Measurements from ENCODE around the gene CADPS. TPM values are rescaled to one million over a fixed set of nuclear protein-coding genes. Genes with fewer than 3 reads are reported as not detected.

Gene CADPS
- total RNA-seq, 4 donors from 2014 or later: 1.0 to 8.1 (median 2.0) TPM

DNA sequence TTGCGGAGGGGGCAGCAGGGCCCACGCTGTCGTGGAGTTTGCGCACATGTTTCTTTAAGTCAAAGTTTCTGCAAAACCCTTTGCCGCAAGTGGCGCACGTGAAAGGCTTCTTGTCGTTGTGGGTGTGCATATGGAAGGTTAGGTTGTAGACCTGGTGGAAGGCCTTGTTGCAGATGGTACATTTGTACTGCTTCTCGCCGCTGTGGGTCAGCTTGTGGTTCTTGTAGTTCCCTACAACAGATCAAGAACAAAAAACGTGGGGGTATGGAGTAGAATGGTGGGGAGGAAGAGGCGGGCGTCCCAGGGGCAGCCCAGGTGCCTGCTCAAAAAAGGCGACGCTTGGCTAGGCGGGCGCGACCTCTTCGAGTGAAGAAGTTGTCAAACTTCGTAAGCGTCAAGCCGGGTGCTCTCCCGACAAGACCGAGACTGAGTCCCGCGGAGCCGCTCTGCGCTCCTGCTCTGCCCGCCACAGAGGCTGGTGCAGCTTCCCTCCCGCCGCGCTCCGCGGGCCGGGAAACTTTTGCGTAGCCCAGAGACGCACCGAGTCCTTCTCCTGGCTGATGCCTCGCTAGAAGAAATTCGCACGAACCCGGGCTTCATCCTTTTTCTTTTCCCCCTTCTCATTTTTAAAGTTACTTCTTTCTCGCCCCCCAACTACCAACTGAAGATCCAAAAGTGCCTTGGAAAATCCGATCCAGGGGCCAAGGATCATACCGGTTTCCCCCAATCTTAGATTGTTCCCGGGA, 504.9 kb downstream of the CADPS start:
- no peak for DNase-seq (ENCODE audit: extremely low spot score)

DNA sequence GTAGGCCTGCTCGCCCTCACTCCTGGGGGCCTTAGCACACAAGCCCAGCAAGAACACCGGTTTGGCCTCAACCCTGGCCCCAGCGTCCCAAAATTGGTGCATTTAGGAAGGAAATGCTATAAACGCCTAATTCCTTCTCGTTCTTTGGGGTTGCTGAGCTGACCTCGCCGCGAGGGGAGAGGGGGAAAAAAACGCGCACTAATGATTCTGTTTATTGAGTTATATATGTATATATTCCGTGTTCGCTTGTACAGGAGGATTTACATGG, 505.8 kb downstream of the CADPS start:
- TF ChIP-seq EP300 (IDR thresholded peaks at IDR 0.05) (no peak), POLR2AphosphoS5 (IDR thresholded peaks at IDR 0.05) (no peak), POLR2A (IDR thresholded peaks at IDR 0.05; ENCODE audit: low read depth) (no peak)
- TF ChIP-seq, protein P1, sequence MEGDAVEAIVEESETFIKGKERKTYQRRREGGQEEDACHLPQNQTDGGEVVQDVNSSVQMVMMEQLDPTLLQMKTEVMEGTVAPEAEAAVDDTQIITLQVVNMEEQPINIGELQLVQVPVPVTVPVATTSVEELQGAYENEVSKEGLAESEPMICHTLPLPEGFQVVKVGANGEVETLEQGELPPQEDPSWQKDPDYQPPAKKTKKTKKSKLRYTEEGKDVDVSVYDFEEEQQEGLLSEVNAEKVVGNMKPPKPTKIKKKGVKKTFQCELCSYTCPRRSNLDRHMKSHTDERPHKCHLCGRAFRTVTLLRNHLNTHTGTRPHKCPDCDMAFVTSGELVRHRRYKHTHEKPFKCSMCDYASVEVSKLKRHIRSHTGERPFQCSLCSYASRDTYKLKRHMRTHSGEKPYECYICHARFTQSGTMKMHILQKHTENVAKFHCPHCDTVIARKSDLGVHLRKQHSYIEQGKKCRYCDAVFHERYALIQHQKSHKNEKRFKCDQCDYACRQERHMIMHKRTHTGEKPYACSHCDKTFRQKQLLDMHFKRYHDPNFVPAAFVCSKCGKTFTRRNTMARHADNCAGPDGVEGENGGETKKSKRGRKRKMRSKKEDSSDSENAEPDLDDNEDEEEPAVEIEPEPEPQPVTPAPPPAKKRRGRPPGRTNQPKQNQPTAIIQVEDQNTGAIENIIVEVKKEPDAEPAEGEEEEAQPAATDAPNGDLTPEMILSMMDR (IDR thresholded peaks at IDR 0.05): no peak
- Histone ChIP-seq H3K4me1 (peaks cover 20 to 70% (median 57%) of the 10 kb centered on the region in 4 donors), H3K9me3 (no peaks in the 10 kb centered on the region), H3K27ac (replicated peaks in 1 of 4) (no peak overlapping the region), H3K36me3 (no peaks in the 10 kb centered on the region), H3K27me3 (peaks cover 0 to 100% (median 62%) of the 10 kb centered on the region in 4 donors), H3K4me3 (peak overlapping the region in 3 of 4 donors; percentile 22 to 32 (median 32))
- DNase-seq (ENCODE audit: extremely low spot score): no peak
- intact Hi-C loops (cut with DNase I): no loop called here
- WGBS: 9% methylated on average over 12 of the region's 12 CpGs

More for the DNA sequence above, 504.9 kb downstream of the CADPS start:
- H3K4me3 ChIP-seq: no peak overlapping the region
- no peak overlapping the region for H3K27ac ChIP-seq (replicated peaks in 1 of 4)
- 5% methylated on average over 34 of the region's 46 CpGs for WGBS
- H3K36me3 ChIP-seq: no peaks in the 10 kb centered on the region
- TF ChIP-seq POLR2A (IDR thresholded peaks at IDR 0.05; ENCODE audit: low read depth) (no peak), POLR2AphosphoS5 (IDR thresholded peaks at IDR 0.05) (no peak), EP300 (IDR thresholded peaks at IDR 0.05) (no peak)
- TF ChIP-seq, protein P1 (IDR thresholded peaks at IDR 0.05): no peak
- intact Hi-C loops (cut with DNase I): no loop called here
- peaks cover 0 to 100% (median 64%) of the 10 kb centered on the region in 4 donors for H3K27me3 ChIP-seq
- H3K4me1 ChIP-seq: peaks cover 20 to 75% (median 60%) of the 10 kb centered on the region in 4 donors
- no peaks in the 10 kb centered on the region for H3K9me3 ChIP-seq

DNA sequence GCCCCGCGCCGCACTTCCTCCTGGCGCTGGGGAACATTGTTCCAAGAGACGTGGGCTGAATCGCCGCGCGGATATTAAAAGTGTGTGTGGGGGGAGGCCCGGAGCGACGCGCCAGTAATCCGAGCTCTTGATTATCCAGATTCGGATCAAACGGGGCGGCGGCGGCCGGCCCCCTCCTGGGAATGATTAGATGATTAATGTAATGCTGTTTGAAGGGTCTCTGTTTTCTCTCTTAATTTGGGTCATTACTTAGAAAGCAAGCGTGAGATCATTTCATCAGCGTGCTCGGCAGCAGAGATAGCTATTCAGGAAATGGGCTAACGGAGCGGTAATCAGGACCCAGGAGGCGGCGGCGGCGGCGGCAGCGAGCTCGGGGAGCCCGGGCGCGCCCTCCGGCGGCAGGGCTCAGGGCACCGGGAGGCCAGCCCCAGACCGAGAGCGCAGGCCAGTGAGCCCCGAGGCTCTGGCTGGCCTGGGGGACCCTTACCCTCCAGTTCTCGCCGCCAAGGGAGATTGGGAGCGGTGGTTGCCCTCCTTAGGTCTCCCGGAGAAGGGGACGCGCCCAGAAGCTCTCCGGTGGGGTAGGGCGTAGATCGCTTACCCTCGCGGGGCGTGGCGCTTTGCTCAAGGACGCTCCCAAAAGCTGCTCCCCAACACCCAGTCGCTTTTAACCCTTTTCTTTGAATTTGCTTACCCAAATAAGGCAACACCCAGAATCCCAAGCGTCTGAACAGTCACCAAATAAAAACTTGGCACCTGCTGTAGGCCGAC, 506.3 kb downstream of the CADPS start:
- no peaks in the 10 kb centered on the region for H3K36me3 ChIP-seq
- TF ChIP-seq EP300 (IDR thresholded peaks at IDR 0.05): no peak
- TF ChIP-seq, protein P1 (IDR thresholded peaks at IDR 0.05): no peak
- TF ChIP-seq POLR2A (IDR thresholded peaks at IDR 0.05; ENCODE audit: low read depth): no peak
- no peak for TF ChIP-seq POLR2AphosphoS5 (IDR thresholded peaks at IDR 0.05)
- peaks cover 14 to 65% (median 52%) of the 10 kb centered on the region in 4 donors for H3K4me1 ChIP-seq
- H3K27ac ChIP-seq (replicated peaks in 1 of 4): no peak overlapping the region
- no peak for DNase-seq (ENCODE audit: extremely low spot score)
- 2% methylated on average over 58 of the region's 58 CpGs for WGBS
- H3K4me3 ChIP-seq: peak overlapping the region in 3 of 4 donors; percentile 22 to 32 (median 32)
- H3K27me3 ChIP-seq: peaks cover 0 to 96% (median 60%) of the 10 kb centered on the region in 4 donors
- H3K9me3 ChIP-seq: no peaks in the 10 kb centered on the region
- intact Hi-C loops (cut with DNase I): no loop called here

DNA sequence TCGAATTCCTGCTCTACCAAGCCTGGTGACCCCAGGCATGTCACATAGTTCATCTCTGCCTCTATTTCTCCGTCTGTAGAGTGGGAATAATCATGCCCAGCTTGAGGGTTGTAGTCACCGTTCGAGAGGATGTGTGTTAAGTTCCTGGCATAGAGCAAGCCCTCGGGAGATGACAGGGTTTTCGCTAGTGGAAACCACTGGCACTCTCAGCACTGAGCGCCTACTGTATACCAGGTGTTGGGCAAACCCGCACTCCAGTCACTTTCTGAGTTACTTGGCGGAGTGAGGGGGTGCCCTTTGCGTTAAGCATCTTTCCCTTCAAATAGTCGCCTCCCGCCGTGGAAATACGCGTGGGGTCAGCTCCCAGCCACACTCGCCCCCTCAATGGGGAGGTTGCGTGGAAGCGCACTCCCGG, 506.9 kb downstream of the CADPS start:
- peaks cover 13 to 59% (median 46%) of the 10 kb centered on the region in 4 donors for H3K4me1 ChIP-seq
- peaks cover 0 to 90% (median 57%) of the 10 kb centered on the region in 4 donors for H3K27me3 ChIP-seq
- H3K36me3 ChIP-seq: no peaks in the 10 kb centered on the region
- 4% methylated on average over 15 of the region's 19 CpGs for WGBS
- intact Hi-C loops (cut with DNase I): no loop called here
- no peak for TF ChIP-seq EP300 (IDR thresholded peaks at IDR 0.05)
- TF ChIP-seq, protein P1 (IDR thresholded peaks at IDR 0.05): no peak
- TF ChIP-seq POLR2A (IDR thresholded peaks at IDR 0.05; ENCODE audit: low read depth): no peak
- TF ChIP-seq POLR2AphosphoS5 (IDR thresholded peaks at IDR 0.05): no peak
- no peaks in the 10 kb centered on the region for H3K9me3 ChIP-seq
- DNase-seq (ENCODE audit: extremely low spot score): no peak
- peak overlapping the region in 2 of 4 donors; percentile 22 to 32 for H3K4me3 ChIP-seq
- H3K27ac ChIP-seq (replicated peaks in 1 of 4): no peak overlapping the region
